ENCODE results near the gene SLC38A4. TPM values are rescaled to one million over a fixed set of nuclear protein-coding genes. Genes with fewer than 3 reads are reported as not detected.

SLC38A4 gene
- total and polyA plus RNA-seq, 2 experiments from 2014 or later = 6.2 to 12.5 TPM

- Mint-ChIP-seq H3K27ac (no peak overlapping the region), H3K9me3 (peaks cover 3% of the 10 kb centered on the region; the same call in 2 of the 3 replicates), H3K4me1 (no peaks in the 10 kb centered on the region), H3K4me3 (no peak overlapping the region), H3K36me3 (ENCODE audit: low read depth) (0 out of 3 replicates have a peak, but pooled peaks cover 4% of the 10 kb centered on the region), H3K27me3 (ENCODE audit: insufficient read depth, low read depth, poor library complexity) (peaks cover 4% of the 10 kb centered on the region)
- no peak overlapping the region for H2AFZ ChIP-seq
- no peaks in the 10 kb centered on the region for H3K27me3 ChIP-seq (ENCODE audit: insufficient read depth)
- no peaks in the 10 kb centered on the region for H3F3A ChIP-seq (replicated peaks; ENCODE audit: low read depth)
- TF ChIP-seq JUNB (IDR thresholded peaks at IDR 0.05; ENCODE audit: unreplicated experiment) (no peak), CREB1 (CRISPR knock-in tag; IDR thresholded peaks at IDR 0.05; ENCODE audit: low read depth) (no peak)
- TF ChIP-seq, protein P1, sequence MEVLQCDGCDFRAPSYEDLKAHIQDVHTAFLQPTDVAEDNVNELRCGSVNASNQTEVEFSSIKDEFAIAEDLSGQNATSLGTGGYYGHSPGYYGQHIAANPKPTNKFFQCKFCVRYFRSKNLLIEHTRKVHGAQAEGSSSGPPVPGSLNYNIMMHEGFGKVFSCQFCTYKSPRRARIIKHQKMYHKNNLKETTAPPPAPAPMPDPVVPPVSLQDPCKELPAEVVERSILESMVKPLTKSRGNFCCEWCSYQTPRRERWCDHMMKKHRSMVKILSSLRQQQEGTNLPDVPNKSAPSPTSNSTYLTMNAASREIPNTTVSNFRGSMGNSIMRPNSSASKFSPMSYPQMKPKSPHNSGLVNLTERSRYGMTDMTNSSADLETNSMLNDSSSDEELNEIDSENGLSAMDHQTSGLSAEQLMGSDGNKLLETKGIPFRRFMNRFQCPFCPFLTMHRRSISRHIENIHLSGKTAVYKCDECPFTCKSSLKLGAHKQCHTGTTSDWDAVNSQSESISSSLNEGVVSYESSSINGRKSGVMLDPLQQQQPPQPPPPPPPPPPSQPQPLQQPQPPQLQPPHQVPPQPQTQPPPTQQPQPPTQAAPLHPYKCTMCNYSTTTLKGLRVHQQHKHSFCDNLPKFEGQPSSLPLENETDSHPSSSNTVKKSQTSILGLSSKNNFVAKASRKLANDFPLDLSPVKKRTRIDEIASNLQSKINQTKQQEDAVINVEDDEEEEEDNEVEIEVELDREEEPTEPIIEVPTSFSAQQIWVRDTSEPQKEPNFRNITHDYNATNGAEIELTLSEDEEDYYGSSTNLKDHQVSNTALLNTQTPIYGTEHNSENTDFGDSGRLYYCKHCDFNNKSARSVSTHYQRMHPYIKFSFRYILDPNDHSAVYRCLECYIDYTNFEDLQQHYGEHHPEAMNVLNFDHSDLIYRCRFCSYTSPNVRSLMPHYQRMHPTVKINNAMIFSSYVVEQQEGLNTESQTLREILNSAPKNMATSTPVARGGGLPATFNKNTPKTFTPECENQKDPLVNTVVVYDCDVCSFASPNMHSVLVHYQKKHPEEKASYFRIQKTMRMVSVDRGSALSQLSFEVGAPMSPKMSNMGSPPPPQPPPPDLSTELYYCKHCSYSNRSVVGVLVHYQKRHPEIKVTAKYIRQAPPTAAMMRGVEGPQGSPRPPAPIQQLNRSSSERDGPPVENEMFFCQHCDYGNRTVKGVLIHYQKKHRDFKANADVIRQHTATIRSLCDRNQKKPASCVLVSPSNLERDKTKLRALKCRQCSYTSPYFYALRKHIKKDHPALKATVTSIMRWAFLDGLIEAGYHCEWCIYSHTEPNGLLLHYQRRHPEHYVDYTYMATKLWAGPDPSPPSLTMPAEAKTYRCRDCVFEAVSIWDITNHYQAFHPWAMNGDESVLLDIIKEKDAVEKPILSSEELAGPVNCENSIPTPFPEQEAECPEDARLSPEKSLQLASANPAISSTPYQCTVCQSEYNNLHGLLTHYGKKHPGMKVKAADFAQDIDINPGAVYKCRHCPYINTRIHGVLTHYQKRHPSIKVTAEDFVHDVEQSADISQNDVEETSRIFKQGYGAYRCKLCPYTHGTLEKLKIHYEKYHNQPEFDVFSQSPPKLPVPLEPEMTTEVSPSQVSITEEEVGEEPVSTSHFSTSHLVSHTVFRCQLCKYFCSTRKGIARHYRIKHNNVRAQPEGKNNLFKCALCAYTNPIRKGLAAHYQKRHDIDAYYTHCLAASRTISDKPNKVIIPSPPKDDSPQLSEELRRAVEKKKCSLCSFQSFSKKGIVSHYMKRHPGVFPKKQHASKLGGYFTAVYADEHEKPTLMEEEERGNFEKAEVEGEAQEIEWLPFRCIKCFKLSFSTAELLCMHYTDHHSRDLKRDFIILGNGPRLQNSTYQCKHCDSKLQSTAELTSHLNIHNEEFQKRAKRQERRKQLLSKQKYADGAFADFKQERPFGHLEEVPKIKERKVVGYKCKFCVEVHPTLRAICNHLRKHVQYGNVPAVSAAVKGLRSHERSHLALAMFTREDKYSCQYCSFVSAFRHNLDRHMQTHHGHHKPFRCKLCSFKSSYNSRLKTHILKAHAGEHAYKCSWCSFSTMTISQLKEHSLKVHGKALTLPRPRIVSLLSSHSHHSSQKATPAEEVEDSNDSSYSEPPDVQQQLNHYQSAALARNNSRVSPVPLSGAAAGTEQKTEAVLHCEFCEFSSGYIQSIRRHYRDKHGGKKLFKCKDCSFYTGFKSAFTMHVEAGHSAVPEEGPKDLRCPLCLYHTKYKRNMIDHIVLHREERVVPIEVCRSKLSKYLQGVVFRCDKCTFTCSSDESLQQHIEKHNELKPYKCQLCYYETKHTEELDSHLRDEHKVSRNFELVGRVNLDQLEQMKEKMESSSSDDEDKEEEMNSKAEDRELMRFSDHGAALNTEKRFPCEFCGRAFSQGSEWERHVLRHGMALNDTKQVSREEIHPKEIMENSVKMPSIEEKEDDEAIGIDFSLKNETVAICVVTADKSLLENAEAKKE (CRISPR knock-in tag; IDR thresholded peaks at IDR 0.05) = no peak
- H3K4me3 ChIP-seq = no peak overlapping the region
- H3K4me1 ChIP-seq (ENCODE audit: insufficient read depth) = no peaks in the 10 kb centered on the region
- no peak for ATAC-seq
- H3K36me3 ChIP-seq (ENCODE audit: insufficient read depth) = no peaks in the 10 kb centered on the region
- H3K9me2 ChIP-seq (ENCODE audit: insufficient read depth) = no peaks in the 10 kb centered on the region
- no peaks in the 10 kb centered on the region for H3K79me2 ChIP-seq (replicated peaks; ENCODE audit: insufficient read depth)
- no peaks in the 10 kb centered on the region for H4K20me1 ChIP-seq (replicated peaks; ENCODE audit: insufficient read depth)
- H3K27ac ChIP-seq (ENCODE audit: low read depth) = no peak overlapping the region
- DNase-seq (ENCODE audit: low spot score) = no peak
- no peak overlapping the region for H3K4me2 ChIP-seq
Observed at GRCh38 chr12:46725332-46725731, 100.5 kb downstream of the SLC38A4 start.

GRCh38 chr12:46723629-46724419 is 102.0 kb downstream of the SLC38A4 start:
- ATAC-seq = no peak
- Histone ChIP-seq H3K36me3 (ENCODE audit: insufficient read depth) (no peaks in the 10 kb centered on the region), H4K20me1 (replicated peaks; ENCODE audit: insufficient read depth) (no peaks in the 10 kb centered on the region), H3K27me3 (ENCODE audit: insufficient read depth) (no peaks in the 10 kb centered on the region), H3F3A (replicated peaks; ENCODE audit: low read depth) (no peaks in the 10 kb centered on the region), H3K4me2 (no peak overlapping the region), H3K4me1 (ENCODE audit: insufficient read depth) (no peaks in the 10 kb centered on the region), H3K27ac (ENCODE audit: low read depth) (no peak overlapping the region), H3K9me2 (ENCODE audit: insufficient read depth) (no peaks in the 10 kb centered on the region), H2AFZ (no peak overlapping the region), H3K79me2 (replicated peaks; ENCODE audit: insufficient read depth) (no peaks in the 10 kb centered on the region), H3K4me3 (no peak overlapping the region)
- no peak overlapping the region for H3K27ac Mint-ChIP-seq
- H3K27me3 Mint-ChIP-seq (ENCODE audit: insufficient read depth, low read depth, poor library complexity) = peaks cover 4% of the 10 kb centered on the region
- H3K4me3 Mint-ChIP-seq = no peak overlapping the region
- DNase-seq (ENCODE audit: low spot score) = no peak
- no peaks in the 10 kb centered on the region for H3K4me1 Mint-ChIP-seq
- H3K9me3 Mint-ChIP-seq = peaks cover 6% of the 10 kb centered on the region; the same call in 2 of the 3 replicates
- 0 out of 3 replicates have a peak, but pooled peaks cover 4% of the 10 kb centered on the region for H3K36me3 Mint-ChIP-seq (ENCODE audit: low read depth)
- TF ChIP-seq REST (IDR thresholded peaks at IDR 0.05; ENCODE audit: unreplicated experiment) (no peak), ETS1 (IDR thresholded peaks at IDR 0.05) (no peak)
- TF ChIP-seq, protein P2, sequence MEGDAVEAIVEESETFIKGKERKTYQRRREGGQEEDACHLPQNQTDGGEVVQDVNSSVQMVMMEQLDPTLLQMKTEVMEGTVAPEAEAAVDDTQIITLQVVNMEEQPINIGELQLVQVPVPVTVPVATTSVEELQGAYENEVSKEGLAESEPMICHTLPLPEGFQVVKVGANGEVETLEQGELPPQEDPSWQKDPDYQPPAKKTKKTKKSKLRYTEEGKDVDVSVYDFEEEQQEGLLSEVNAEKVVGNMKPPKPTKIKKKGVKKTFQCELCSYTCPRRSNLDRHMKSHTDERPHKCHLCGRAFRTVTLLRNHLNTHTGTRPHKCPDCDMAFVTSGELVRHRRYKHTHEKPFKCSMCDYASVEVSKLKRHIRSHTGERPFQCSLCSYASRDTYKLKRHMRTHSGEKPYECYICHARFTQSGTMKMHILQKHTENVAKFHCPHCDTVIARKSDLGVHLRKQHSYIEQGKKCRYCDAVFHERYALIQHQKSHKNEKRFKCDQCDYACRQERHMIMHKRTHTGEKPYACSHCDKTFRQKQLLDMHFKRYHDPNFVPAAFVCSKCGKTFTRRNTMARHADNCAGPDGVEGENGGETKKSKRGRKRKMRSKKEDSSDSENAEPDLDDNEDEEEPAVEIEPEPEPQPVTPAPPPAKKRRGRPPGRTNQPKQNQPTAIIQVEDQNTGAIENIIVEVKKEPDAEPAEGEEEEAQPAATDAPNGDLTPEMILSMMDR (conservative IDR thresholded peaks at IDR 0.05; ENCODE audit: low read depth in 2 of 2) = no peak
